NB4 (cell line): ENCODE data around the gene SMIM35.

Experiments used
- DNase-seq: peaks from one replicate; pipeline ENCODE4 v3.0.0; 2010; ENCODE audit warnings: low read depth
- H3K4me3 ChIP-seq: one replicate; pipeline ENCODE4 v1.5.1; 2011; ENCODE audit warnings: mild to moderate bottlenecking, low read depth, low read length, moderate library complexity
- CTCF ChIP-seq: IDR thresholded peaks from one replicate; pipeline ENCODE4 v1.5.1; 2012; ENCODE audit warnings: low read depth, low read length
- MAX ChIP-seq: IDR thresholded peaks from 2 replicates; pipeline ENCODE4 v1.6.1; 2011; ENCODE audit warnings: low read depth, low read length
- MYC ChIP-seq: IDR thresholded peaks from 2 replicates; pipeline ENCODE4 v1.6.1; 2011; ENCODE audit warnings: low read depth, low read length
- POLR2A ChIP-seq: IDR thresholded peaks from 2 replicates; pipeline ENCODE4 v1.6.1; 2011; ENCODE audit warnings: mild to moderate bottlenecking; ENCODE audit not compliant: insufficient read length; ENCODE audit errors: extremely low read depth

Gene SMIM35

DNA sequence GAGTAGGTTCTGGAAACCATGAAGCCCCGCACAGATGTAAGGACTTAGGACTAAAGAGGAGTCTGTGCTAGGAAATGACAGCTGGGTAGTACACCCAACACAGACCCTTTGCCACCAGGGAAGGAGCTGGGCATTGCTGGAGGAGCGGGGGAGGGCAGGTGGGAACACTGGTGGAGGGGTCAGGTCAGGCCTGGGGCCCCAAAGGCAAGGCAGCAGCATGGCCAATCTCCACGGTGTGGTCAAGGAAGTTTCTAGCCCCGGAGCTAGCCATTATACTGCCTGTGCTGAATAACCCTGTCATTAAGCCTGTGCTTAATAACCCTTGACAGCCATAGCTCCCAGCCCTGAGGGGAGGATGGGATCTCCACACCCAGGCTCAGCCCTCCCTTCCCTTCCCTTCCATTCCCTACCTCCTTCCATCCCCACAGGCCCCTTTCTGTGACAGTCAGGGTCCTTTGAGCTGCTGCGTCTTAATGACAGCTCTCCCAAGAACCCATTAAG is 7.8 kb downstream of the SMIM35 start:
- TF ChIP-seq MYC = no peak
- TF ChIP-seq CTCF = no peak
- TF ChIP-seq MAX = no peak
- TF ChIP-seq POLR2A = no peak
- H3K4me3 ChIP-seq = no peak overlapping the region
- no peak for DNase-seq

DNA sequence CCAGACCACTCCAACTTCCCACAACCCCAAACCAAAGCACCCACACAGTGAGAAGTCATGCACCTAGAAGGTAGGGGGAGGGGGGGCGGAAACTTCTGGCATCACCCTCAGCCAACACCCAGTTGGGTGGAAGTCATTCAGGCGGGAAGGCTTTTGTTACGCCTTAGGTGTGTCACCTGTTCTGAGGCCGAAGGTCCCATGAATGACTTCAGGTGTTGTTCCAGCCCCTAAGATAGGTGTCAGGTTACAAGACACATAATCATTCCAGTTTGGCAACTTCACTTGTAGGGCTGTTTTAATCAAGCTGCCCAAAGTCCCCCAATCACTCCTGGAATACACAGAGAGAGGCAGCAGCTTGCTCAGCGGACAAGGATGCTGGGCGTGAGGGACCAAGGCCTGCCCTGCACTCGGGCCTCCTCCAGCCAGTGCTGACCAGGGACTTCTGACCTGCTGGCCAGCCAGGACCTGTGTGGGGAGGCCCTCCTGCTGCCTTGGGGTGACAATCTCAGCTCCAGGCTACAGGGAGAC is 9.9 kb downstream of the SMIM35 start, which contains the start of gene TMPRSS4:
TMPRSS4 (plus strand) TSS at position 325 of the 528 bp plus-strand sequence. CDS start 225 bp downstream, outside the sequence.
- no peak for DNase-seq
- no peak within 1 kb of the TSS for H3K4me3 ChIP-seq
- TF ChIP-seq POLR2A = no peak
- TF ChIP-seq MAX = no peak
- TF ChIP-seq CTCF = no peak
- TF ChIP-seq MYC = no peak

DNA sequence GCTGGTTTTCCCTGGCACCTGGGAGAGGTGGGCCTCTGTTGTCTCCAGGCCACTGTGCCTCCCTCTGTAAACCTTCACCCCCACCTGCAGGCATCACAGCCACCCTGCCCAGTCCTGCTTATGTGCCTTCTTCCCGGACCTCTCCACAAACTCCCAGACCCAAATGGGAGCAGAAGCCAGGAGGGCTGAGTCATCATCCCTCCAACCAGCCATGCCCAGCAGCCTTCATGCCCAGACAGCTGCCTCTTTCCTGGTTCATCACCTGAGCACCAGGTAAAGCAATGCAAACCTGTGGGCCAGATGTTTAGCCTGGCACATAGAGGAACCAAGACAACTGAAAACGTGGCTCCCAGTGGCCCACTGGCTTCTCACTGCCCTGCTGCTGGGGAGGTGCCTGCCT is 12.0 kb downstream of the SMIM35 start:
- no peak for DNase-seq
- TF ChIP-seq POLR2A = no peak
- no peak overlapping the region for H3K4me3 ChIP-seq

- no peak for DNase-seq
- no peak overlapping the region for H3K4me3 ChIP-seq
- TF ChIP-seq MAX (no peak), POLR2A (no peak), CTCF (no peak), MYC (no peak)
These were observed 12.6 kb downstream of the SMIM35 start for GRCh38 chr11:118074091-118074685.

DNA sequence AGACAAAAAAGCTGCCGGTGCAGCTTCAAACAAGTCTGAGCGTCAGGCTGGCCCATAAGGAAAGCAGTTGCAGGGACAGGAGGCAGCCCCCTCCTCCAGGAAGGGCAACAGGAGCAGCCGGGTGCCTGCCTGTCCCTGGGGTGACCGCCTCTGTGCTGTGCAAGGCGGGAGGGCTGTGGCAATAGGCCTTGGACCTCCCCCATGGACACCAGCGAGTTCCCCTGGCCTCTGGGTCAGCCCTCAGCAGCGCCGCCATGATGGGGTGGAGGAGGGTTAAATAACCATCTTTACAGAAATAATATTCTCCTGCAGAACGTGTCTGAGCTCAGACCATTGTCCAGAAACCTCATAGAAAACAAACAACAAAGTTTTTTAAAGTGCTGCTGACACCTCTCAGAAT is 13.2 kb downstream of the SMIM35 start:
- no peak for DNase-seq
- H3K4me3 ChIP-seq = no peak overlapping the region
- TF ChIP-seq MAX (no peak), CTCF (no peak), POLR2A (no peak), MYC (no peak)

DNA sequence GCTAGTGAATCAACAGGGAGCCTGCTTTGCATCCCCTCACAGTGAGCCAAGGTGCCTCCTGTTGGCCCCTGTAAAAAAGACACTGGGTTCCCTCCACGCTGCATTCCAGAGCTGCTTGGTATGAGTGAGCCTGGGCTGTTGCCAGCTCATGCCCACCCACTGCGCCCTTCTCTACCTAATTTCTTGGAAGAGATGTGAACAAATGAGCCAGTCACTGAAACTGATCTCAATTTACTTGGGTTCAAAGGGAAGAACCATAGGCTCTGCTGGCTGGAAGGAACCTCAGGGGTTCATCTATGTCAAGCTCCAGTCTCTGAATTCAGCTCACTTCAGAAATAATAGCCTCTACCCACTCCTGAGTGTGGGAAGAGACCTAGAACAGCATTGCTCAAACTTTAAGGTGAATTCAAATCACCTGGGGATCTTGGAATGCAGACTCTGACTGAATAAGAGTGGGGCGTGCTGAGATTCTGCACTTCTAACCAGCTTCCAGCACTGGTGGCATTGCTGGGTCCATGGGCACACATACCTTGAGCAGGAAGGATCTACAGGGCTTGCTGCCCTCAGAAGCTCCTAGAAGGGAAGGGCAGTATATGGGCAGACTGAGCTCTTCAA is 15.2 kb downstream of the SMIM35 start:
- TF ChIP-seq MYC (no peak), MAX (no peak), POLR2A (no peak), CTCF (no peak)
- DNase-seq = no peak
- H3K4me3 ChIP-seq = no peak overlapping the region
